Measurements from ENCODE around the gene HDHD2.
A peak's percentile ranks its signal among the peaks of the same experiment; 100 is the strongest.
"Not testable (repeated sequence)": the region's sequence is repeated elsewhere in the genome, so short reads cannot be mapped to it uniquely, and the experiment has no call there.

Gene HDHD2

DNA sequence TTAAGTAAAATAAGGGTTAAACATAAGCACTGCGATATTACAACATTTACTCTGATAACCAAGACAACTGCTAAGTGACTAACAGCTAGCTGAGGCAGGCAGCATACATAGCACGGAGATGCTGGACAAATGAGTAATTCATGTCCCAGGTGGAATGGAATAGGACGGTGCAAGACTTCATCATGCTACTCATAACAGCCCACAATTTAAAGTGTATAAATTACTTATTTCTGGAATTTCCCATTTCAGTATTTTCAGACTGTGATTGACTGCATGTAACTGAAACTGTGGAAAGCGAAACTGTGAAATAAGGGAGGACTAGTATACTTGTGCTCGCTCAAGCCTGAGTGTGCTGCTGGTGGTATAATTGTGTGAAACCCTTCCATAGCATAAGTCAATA, 12.9 kb upstream of the HDHD2 start:
- DNase-seq (no peak), ATAC-seq (ENCODE audit: insufficient read depth, low read depth) (no peak)

DNA sequence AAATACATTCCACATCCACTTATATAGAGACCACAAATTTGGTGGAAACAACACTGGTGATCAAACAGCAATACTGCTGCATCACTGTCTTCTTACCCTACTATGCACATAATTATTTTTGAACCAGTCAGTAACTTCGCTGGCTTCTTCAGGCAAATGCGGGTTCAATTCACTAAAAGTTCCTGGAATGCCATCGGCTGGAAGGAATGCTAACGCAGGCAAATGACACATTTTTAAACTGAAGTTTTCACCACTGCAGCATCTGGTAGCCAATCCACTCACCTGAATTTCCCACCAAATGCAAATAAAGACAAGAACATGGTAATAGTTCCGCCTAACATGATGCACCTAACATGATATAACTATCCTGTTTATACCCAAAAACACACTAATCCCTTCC, 10.0 kb upstream of the HDHD2 start:
- no peak overlapping the region for H3K9ac ChIP-seq (ENCODE audit: low read depth, low read length)
- H3K4me3 ChIP-seq (ENCODE audit: low read depth in 1 of 2, low read length in 2 of 2): no peak overlapping the region
- no peak for TF ChIP-seq EZH2 (IDR thresholded peaks at IDR 0.05; ENCODE audit: borderline replicate concordance, low read depth, low read length, severe bottlenecking)
- TF ChIP-seq CTCF (IDR thresholded peaks at IDR 0.05; ENCODE audit: borderline replicate concordance, extremely low read depth, low read length, poor library complexity, severe bottlenecking): no peak
- H4K20me1 ChIP-seq (ENCODE audit: insufficient read depth, low read length): peaks cover 3% of the 10 kb centered on the region; the same call in 1 of the 2 replicates
- H3K4me2 ChIP-seq (ENCODE audit: insufficient read depth, low read length): no peak overlapping the region
- no peak for ATAC-seq (ENCODE audit: insufficient read depth, low read depth)
- no peaks in the 10 kb centered on the region for H3K36me3 ChIP-seq (ENCODE audit: insufficient read depth, low read length)
- H3K4me1 ChIP-seq (ENCODE audit: insufficient read depth, low read length): no peaks in the 10 kb centered on the region
- H3K9me3 ChIP-seq (ENCODE audit: insufficient read depth, low read length, severe bottlenecking): no peaks in the 10 kb centered on the region
- no peak overlapping the region for H2AFZ ChIP-seq (ENCODE audit: low read depth, low read length)
- peaks cover 32% of the 10 kb centered on the region for H3K79me2 ChIP-seq (ENCODE audit: insufficient read depth, low read length)
- DNase-seq: no peak
- H3K27ac ChIP-seq (ENCODE audit: low read length): no peak overlapping the region
- no peaks in the 10 kb centered on the region for H3K27me3 ChIP-seq (ENCODE audit: insufficient read depth, low read length, poor library complexity)

More for the DNA sequence above, 12.9 kb upstream of the HDHD2 start:
- Histone ChIP-seq H2AFZ (ENCODE audit: low read depth, low read length) (no peak overlapping the region), H3K27me3 (ENCODE audit: insufficient read depth, low read length, poor library complexity) (no peaks in the 10 kb centered on the region), H3K4me3 (ENCODE audit: low read depth in 1 of 2, low read length in 2 of 2) (no peak overlapping the region), H3K79me2 (ENCODE audit: insufficient read depth, low read length) (peaks cover 43% of the 10 kb centered on the region), H3K4me1 (ENCODE audit: insufficient read depth, low read length) (no peaks in the 10 kb centered on the region), H3K36me3 (ENCODE audit: insufficient read depth, low read length) (no peaks in the 10 kb centered on the region), H4K20me1 (ENCODE audit: insufficient read depth, low read length) (peaks cover 3% of the 10 kb centered on the region; the same call in 1 of the 2 replicates), H3K9ac (ENCODE audit: low read depth, low read length) (no peak overlapping the region), H3K9me3 (ENCODE audit: insufficient read depth, low read length, severe bottlenecking) (no peaks in the 10 kb centered on the region), H3K27ac (ENCODE audit: low read length) (no peak overlapping the region), H3K4me2 (ENCODE audit: insufficient read depth, low read length) (no peak overlapping the region)
- no peak for TF ChIP-seq EZH2 (IDR thresholded peaks at IDR 0.05; ENCODE audit: borderline replicate concordance, low read depth, low read length, severe bottlenecking)
- no peak for TF ChIP-seq CTCF (IDR thresholded peaks at IDR 0.05; ENCODE audit: borderline replicate concordance, extremely low read depth, low read length, poor library complexity, severe bottlenecking)

- H3K27ac ChIP-seq (ENCODE audit: low read length); H3K27me3 ChIP-seq (ENCODE audit: insufficient read depth, low read length, poor library complexity); ATAC-seq (ENCODE audit: insufficient read depth, low read depth); H2AFZ ChIP-seq (ENCODE audit: low read depth, low read length); H3K4me3 ChIP-seq (ENCODE audit: low read depth in 1 of 2, low read length in 2 of 2); H3K9ac ChIP-seq (ENCODE audit: low read depth, low read length); H3K9me3 ChIP-seq (ENCODE audit: insufficient read depth, low read length, severe bottlenecking); DNase-seq; H4K20me1 ChIP-seq (ENCODE audit: insufficient read depth, low read length); H3K4me1 ChIP-seq (ENCODE audit: insufficient read depth, low read length); H3K4me2 ChIP-seq (ENCODE audit: insufficient read depth, low read length): not testable (repeated sequence)
- peaks cover 14% of the 10 kb centered on the region; the same call in 1 of the 2 replicates for H3K36me3 ChIP-seq (ENCODE audit: insufficient read depth, low read length)
- peaks cover 32% of the 10 kb centered on the region for H3K79me2 ChIP-seq (ENCODE audit: insufficient read depth, low read length)
Observed at GRCh38 chr18:47158404-47158803, 8.1 kb upstream of the HDHD2 start.

- Histone ChIP-seq H2AFZ (ENCODE audit: low read depth, low read length) (peak overlapping the region; percentile 95), H4K20me1 (ENCODE audit: insufficient read depth, low read length) (no peaks in the 10 kb centered on the region), H3K27me3 (ENCODE audit: insufficient read depth, low read length, poor library complexity) (no peaks in the 10 kb centered on the region), H3K79me2 (ENCODE audit: insufficient read depth, low read length) (peaks cover 47% of the 10 kb centered on the region), H3K27ac (ENCODE audit: low read length) (peak overlapping the region; percentile 95), H3K4me2 (ENCODE audit: insufficient read depth, low read length) (peak overlapping the region; percentile 75), H3K9me3 (ENCODE audit: insufficient read depth, low read length, severe bottlenecking) (no peaks in the 10 kb centered on the region), H3K9ac (ENCODE audit: low read depth, low read length) (peak overlapping the region; percentile 82), H3K4me1 (ENCODE audit: insufficient read depth, low read length) (peaks cover 28% of the 10 kb centered on the region), H3K36me3 (ENCODE audit: insufficient read depth, low read length) (peaks cover 14% of the 10 kb centered on the region), H3K4me3 (ENCODE audit: low read depth in 1 of 2, low read length in 2 of 2) (peak overlapping the region; percentile 47 to 85; a peak in 2 of 4 replicates)
- ATAC-seq (ENCODE audit: insufficient read depth, low read depth): no peak
- DNase-seq: no peak
- no peak for TF ChIP-seq CTCF (IDR thresholded peaks at IDR 0.05; ENCODE audit: borderline replicate concordance, extremely low read depth, low read length, poor library complexity, severe bottlenecking)
Observed at GRCh38 chr18:47151439-47151838, 1.1 kb upstream of the HDHD2 start.

Data from DND-41 (cell line).